Duodenal mucosa (tissue), 2 donors: ENCODE results near the gene ZDHHC14.
"Not testable (repeated sequence)": the region's sequence is repeated elsewhere in the genome, so short reads cannot be mapped to it uniquely, and the experiment has no call there.

Experiments used
- H3K27ac ChIP-seq: one replicate; pipeline ENCODE4 v1.7.0; 2013; ENCODE audit warnings: low read depth, low read length
- H3K27me3 ChIP-seq, 2 donors: one replicate each; pipeline ENCODE4 v1.7.0; 2013; ENCODE audit warnings: low read length in 2 of 2, control low read depth in 1 of 2; ENCODE audit not compliant: insufficient read depth in 2 of 2, control insufficient read depth in 1 of 2
- H3K36me3 ChIP-seq, 2 donors: one replicate each; pipeline ENCODE4 v1.7.0; 2013; ENCODE audit warnings: low read length in 2 of 2, control low read depth in 1 of 2; ENCODE audit not compliant: insufficient read depth in 2 of 2, control insufficient read depth in 1 of 2
- H3K4me1 ChIP-seq, 2 donors: one replicate each; pipeline ENCODE4 v1.7.0; 2013; ENCODE audit warnings: low read length in 2 of 2, control low read depth in 1 of 2; ENCODE audit not compliant: insufficient read depth in 2 of 2, control insufficient read depth in 1 of 2
- H3K4me3 ChIP-seq, 2 donors: one replicate each; pipeline ENCODE4 v1.7.0; 2013; ENCODE audit warnings: low read length in 2 of 2, low read depth in 1 of 2
- H3K9ac ChIP-seq, 2 donors: one replicate each; pipeline ENCODE4 v1.7.0; 2013; ENCODE audit warnings: low read length in 2 of 2, low read depth in 1 of 2
- H3K9me3 ChIP-seq, 2 donors: one replicate each; pipeline ENCODE4 v1.7.0; 2013; ENCODE audit warnings: low read length in 2 of 2, control low read depth in 1 of 2; ENCODE audit not compliant: control insufficient read depth in 1 of 2

ZDHHC14 gene

DNA sequence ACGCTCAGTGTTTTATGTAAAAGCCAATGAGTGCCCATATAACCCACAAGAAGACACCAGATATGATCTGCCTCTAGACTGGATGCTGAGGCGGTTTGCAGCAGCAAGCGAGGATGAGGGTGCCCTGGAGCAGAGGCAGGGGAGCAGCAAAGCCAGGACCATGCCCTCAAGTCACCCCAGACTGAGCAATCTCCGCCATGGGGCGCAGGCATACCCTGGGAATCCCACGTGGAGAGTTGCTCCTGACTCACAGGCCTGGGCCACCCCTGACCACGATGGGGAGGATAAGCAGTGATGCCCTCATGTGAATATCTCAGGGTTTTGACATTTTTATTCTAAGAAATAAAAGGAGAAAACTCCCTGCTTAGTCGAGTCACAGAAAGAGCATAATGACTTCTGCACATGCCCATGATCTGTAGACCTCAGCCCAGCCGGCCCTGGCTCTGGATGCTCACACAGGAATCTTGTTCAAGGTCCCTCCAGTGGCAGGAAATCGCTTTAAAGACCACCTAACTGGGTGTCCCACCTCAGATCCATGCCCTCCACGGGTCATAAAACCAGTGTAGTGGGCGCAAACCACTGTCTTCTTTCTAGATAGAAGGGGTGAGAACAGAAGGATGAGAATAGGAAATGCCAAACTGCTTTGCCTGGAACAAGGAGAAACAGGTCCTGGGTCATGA, 303.8 kb downstream of the ZDHHC14 start:
- Histone ChIP-seq H3K27me3 (no peaks in the 10 kb centered on the region), H3K9me3 (no peaks in the 10 kb centered on the region), H3K36me3 (no peaks in the 10 kb centered on the region), H3K27ac (no peak overlapping the region), H3K4me1 (peaks cover 9% of the 10 kb centered on the region in 2 donors), H3K4me3 (no peak overlapping the region), H3K9ac (no peak overlapping the region)

DNA sequence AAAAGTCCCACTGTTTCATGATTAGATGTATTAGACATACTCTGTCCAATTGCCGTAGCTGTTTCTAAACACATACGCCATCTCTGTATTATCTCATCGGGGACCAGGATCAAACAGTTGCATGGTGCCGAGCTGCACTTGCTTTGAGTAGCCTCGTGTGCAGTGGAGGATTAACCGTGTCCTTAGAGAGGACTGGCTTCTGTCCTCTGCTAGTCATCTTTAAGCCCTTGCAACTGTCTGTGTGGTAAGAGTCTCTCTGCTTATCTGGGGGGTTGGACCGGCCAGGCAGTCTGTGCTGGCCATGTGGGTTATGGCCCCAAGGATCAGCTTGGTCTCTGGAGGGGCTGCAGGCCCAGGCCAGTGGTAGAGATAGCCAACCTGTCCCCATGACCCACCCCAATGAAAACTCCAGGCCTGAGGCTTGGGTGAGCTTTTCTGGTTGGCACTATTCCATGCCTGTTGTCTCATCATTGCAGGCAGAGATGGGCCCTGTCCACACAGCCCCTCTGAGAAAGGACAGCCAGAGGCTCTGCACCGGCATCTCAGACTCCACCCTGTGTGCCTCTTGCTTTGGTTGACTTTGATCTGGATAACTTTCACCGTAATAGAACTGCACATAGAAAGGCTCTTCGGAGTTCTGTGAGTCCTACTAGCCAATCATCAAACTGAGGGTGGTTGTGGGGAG, 304.7 kb downstream of the ZDHHC14 start:
- no peak overlapping the region for H3K27ac ChIP-seq
- H3K4me3 ChIP-seq, result no peak overlapping the region
- H3K4me1 ChIP-seq, result peaks cover 9% of the 10 kb centered on the region in 2 donors
- no peak overlapping the region for H3K9ac ChIP-seq
- no peaks in the 10 kb centered on the region for H3K27me3 ChIP-seq
- H3K9me3 ChIP-seq, result no peaks in the 10 kb centered on the region
- no peaks in the 10 kb centered on the region for H3K36me3 ChIP-seq

DNA sequence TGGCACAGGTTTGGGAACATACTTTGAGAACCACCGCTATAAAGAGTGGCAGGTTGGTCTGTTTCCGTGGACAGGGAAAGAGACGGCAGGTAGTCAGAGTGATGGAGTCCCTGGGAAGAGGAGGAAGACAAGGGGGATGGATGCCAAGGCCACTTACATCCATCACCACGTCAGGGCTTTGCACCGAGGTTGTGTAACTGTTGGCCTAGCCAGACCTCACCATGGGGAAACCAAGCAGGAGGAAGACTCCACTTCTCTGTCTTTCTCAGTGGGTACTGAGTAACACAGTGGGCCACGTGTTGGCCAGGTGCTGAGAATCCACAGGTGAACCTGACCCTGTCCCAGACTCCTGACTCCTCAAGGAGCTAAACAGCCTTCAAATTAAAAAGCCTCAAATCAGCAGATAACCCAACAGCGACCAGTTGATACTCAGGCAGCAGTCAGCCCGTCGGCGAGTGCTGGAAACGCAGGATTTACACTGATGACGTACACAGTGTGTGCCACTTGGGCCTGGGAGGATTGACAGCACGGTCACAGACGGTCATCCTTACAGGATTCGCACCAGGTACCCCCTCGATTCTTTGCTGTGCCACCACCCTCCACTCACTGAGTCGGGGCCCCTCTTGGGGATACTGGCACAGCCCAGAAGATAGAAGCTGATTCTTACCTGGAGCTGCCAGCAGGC, 307.4 kb downstream of the ZDHHC14 start:
- Histone ChIP-seq H3K4me3 (peak overlapping the region in 1 of 2 donors; percentile 37), H3K4me1 (peaks cover 9% of the 10 kb centered on the region in 2 donors), H3K36me3 (no peaks in the 10 kb centered on the region), H3K9ac (no peak overlapping the region), H3K27ac (no peak overlapping the region), H3K27me3 (no peaks in the 10 kb centered on the region), H3K9me3 (no peaks in the 10 kb centered on the region)

DNA sequence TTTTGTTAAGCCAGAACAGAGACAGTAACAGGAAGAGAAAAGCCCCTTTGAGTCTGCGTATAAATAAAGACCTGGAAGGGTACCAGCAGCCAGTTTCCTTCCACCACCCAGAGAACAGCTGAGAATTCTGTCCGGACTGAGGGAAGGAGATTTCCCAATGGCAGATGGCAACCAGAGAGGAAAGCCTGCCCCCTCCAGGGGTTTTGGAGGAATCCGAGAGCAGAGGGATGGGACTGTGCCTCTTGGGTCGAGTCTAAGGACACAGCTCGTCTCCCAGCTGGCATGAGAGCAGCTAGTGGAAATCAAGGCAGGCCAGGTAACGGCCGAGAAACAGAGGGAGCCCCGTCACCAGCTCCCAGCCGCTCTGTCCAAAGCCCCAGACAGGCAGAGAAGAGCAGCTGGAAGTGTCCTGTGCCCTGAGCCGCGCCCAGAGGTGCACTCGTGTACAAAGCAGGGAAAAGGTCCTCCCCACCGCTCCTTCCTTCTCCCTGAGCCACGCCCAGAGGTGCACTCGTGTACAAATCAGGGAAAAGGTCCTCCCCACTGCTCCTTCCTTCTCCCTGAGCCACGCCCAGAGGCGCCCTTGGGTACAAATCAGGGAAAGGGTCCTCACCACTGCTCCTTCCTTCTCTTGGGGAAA, 308.1 kb downstream of the ZDHHC14 start:
- Histone ChIP-seq H3K27me3 (no peaks in the 10 kb centered on the region), H3K9ac (no peak overlapping the region), H3K9me3 (no peaks in the 10 kb centered on the region), H3K36me3 (no peaks in the 10 kb centered on the region), H3K4me1 (peaks cover 9% of the 10 kb centered on the region in 2 donors), H3K4me3 (peak overlapping the region; percentile 36 to 37), H3K27ac (no peak overlapping the region)

DNA sequence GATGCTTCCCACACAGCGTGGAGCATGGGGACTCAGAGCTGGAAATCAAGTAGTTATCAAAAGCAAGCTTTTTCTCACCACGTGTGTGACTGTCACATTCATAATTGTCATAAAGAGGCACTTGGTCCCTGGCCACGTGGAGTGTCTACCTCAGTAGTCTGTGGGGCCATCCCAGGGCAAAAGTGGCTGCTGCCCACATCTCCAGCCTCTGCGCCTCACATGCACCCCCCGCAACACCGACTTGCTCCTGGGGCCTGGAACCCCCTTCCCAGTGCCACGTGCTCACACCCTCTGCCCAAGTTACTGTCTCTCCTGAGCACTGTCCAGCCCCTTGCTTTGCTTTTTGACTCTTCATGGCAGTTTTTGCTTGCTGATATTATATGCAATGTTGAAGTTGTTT, 308.9 kb downstream of the ZDHHC14 start:
- Histone ChIP-seq H3K36me3 (no peaks in the 10 kb centered on the region), H3K9ac (no peak overlapping the region), H3K27me3 (no peaks in the 10 kb centered on the region), H3K27ac (no peak overlapping the region), H3K9me3 (no peaks in the 10 kb centered on the region), H3K4me1 (peaks cover 9% of the 10 kb centered on the region in 2 donors), H3K4me3 (no peak overlapping the region)

DNA sequence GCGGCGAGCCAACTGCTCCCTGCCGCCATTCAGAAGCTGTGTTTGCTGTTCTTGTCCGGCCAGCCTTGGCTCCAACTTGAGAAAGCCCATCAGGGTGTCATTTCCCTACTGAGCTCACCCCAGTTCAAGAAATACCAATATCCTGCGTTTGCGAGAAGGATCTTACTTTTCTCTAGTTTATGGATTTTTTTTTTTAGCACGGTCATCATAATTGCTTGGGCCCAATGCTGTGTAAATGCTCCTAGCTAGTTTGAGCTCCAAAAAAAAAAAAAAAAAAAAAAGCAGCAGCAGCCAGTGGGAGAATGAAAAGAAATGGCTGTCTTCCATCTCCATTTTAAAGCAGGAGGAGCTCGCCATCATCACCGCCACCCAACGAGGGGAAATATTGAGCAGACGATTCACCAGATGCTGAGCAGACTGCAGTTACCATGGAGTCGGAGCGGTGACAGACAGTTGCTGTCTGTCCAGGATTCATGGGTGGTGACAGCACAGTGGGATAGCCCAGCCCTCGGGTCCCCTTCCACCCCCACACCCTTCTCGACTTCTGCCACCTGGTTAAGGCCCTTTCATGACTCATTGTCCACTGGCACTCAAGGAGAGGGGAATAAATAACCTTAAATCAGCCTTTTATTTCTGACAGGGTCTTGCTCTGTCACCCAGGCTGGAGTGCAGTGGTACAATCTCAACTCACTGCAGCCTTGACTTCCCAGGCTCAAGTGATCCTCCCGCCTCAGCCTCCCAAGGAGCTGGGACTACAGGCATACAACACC, 309.6 kb downstream of the ZDHHC14 start:
- Histone ChIP-seq H3K27ac (no peak overlapping the region), H3K4me3 (no peak overlapping the region), H3K9me3 (no peaks in the 10 kb centered on the region), H3K9ac (no peak overlapping the region), H3K4me1 (peaks cover 9% of the 10 kb centered on the region in 2 donors), H3K27me3 (no peaks in the 10 kb centered on the region), H3K36me3 (no peaks in the 10 kb centered on the region)

DNA sequence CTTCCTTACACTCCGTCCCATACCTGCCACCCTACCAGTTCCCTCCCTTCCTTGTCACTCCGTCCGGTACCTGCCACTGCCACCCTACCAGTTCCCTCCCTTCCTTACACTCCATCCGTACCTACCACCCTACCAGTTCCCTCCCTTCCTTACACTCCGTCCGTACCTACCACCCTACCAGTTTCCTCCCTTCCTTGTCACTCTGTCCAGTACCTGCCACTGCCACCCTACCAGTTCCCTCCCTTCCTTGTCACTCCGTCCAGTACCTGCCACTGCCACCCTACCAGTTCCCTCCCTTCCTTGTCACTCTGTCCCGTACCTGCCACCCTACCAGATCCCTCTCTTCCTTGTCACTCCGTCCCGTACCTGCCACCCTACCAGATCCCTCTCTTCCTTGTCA, 310.6 kb downstream of the ZDHHC14 start:
- not testable (repeated sequence) for H3K36me3 ChIP-seq, H3K4me3 ChIP-seq, H3K9ac ChIP-seq, H3K27me3 ChIP-seq, H3K4me1 ChIP-seq, H3K9me3 ChIP-seq, H3K27ac ChIP-seq

DNA sequence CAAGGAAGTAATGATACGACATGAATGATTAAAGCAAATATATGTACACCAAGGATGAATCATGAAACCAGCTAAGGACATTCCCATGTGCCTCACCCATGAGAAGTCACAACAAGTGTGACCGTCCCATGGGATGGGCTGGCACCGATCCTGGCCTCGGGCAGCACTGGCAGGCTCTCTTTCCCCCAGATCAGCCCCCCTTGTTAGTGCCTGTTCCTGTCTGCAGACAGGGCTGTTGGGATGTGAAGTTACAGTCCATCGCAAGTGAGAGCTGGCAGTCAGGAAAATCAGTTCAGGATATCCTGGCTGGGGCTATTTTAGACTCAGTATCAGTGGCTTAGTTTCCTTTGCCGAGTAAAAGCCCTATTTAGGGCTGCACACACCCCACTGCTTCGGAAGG, 312.9 kb downstream of the ZDHHC14 start:
- H3K36me3 ChIP-seq, result no peaks in the 10 kb centered on the region
- peaks cover 0 to 4% of the 10 kb centered on the region in 2 donors for H3K9me3 ChIP-seq
- no peak overlapping the region for H3K9ac ChIP-seq
- peaks cover 4 to 5% of the 10 kb centered on the region in 2 donors for H3K4me1 ChIP-seq
- H3K4me3 ChIP-seq, result no peak overlapping the region
- H3K27me3 ChIP-seq, result no peaks in the 10 kb centered on the region
- H3K27ac ChIP-seq, result no peak overlapping the region

DNA sequence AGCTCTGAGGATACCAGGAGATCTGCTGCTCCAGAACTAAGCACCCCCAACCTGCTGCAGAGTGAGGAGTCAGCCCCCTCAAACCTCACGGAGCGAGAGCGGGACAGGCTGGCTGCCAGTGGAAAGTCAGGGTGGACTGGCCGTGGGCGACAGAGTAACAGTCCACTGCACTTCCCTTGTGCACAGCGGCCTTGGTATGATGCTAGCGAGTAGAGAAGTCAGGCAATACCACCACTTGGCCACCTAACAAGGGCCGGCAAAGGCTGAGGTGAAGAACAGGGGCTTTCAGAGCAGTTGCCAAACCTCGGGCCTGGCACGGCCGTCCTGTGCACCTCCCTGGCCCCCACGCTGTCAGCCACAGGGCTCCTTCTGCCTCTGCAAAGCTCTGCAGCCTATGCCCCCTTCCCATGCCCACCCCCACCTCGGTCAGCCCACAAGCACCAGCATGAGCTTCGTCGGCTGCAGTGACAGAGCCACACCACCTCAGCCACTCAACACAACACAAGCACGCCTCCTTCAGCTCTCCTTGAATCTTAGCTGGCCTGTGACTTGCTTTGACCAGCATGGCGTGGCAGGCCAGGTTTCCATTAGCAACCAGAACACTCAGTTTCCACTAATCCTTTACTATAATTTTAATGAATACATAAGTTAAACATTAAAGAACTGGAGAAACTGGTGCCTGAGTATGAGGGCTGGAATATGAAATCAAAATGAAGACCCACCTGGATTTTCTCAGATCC, 314.5 kb downstream of the ZDHHC14 start:
- H3K9me3 ChIP-seq, result peaks cover 0 to 4% of the 10 kb centered on the region in 2 donors
- no peak overlapping the region for H3K4me3 ChIP-seq
- H3K9ac ChIP-seq, result no peak overlapping the region
- H3K27ac ChIP-seq, result no peak overlapping the region
- H3K36me3 ChIP-seq, result no peaks in the 10 kb centered on the region
- H3K27me3 ChIP-seq, result no peaks in the 10 kb centered on the region
- H3K4me1 ChIP-seq, result no peaks in the 10 kb centered on the region
